ENCODE data around the gene BCKDK. TPM values are rescaled to one million over a fixed set of nuclear protein-coding genes. Genes with fewer than 3 reads are reported as not detected.

Gene BCKDK
- total RNA-seq, 4 donors from 2014 or later: 34.1 to 73.7 (median 51.4) TPM

DNA sequence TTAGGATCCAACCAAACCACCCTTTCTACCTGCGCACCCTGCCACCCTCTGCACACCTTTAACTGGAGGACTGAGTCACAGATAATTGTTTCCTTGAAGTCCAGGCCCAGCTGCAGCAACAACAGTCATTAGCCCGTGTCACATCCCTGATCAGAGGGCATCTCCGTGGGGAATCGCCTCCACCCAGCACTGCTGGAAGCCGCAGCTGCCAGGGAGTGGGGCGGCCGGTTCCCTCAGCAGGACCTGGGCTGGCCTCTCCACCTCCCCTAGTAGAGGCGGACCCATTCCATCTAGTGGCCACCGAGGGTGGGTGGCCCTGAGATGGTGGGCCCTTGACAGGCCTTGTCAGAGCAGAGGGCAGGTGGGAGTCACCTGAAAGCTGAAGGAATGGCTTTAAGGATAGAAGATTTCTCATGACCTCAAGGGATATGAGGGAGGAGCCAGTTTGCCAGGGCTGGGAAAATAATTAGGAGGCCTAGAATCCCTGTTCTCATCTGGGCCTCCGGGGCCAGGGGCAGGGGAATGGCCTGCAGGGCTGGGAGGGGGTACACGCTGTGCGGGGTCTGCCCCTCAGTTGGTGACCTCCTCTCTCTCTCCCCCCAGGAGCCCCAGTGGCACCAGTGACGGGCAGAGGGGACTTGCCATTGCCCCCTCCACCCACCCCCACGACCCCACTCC lies 25.7 kb upstream of the BCKDK start:
- no peak for DNase-seq (ENCODE audit: extremely low spot score)
- 76% methylated on average over 9 of the region's 14 CpGs for WGBS
- intact Hi-C loops (cut with DNase I): no loop called here

GRCh38 chr16:31083081-31083480 lies 25.1 kb upstream of the BCKDK start:
- Histone ChIP-seq H3K27me3 (no peaks in the 10 kb centered on the region), H3K9me3 (no peaks in the 10 kb centered on the region), H3K4me1 (peaks cover 3 to 24% (median 12%) of the 10 kb centered on the region in 4 donors), H3K36me3 (peaks cover 19 to 100% (median 100%) of the 10 kb centered on the region in 4 donors), H3K4me3 (no peak overlapping the region), H3K27ac (replicated peaks in 1 of 4) (no peak overlapping the region)
- intact Hi-C loops (cut with DNase I): no loop called here
- no peak for DNase-seq (ENCODE audit: extremely low spot score)
- WGBS: 73% methylated on average over 9 of the region's 9 CpGs
- TF ChIP-seq, protein P1, sequence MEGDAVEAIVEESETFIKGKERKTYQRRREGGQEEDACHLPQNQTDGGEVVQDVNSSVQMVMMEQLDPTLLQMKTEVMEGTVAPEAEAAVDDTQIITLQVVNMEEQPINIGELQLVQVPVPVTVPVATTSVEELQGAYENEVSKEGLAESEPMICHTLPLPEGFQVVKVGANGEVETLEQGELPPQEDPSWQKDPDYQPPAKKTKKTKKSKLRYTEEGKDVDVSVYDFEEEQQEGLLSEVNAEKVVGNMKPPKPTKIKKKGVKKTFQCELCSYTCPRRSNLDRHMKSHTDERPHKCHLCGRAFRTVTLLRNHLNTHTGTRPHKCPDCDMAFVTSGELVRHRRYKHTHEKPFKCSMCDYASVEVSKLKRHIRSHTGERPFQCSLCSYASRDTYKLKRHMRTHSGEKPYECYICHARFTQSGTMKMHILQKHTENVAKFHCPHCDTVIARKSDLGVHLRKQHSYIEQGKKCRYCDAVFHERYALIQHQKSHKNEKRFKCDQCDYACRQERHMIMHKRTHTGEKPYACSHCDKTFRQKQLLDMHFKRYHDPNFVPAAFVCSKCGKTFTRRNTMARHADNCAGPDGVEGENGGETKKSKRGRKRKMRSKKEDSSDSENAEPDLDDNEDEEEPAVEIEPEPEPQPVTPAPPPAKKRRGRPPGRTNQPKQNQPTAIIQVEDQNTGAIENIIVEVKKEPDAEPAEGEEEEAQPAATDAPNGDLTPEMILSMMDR (IDR thresholded peaks at IDR 0.05): no peak
- TF ChIP-seq POLR2A (IDR thresholded peaks at IDR 0.05; ENCODE audit: low read depth) (no peak), EP300 (IDR thresholded peaks at IDR 0.05) (no peak), POLR2AphosphoS5 (IDR thresholded peaks at IDR 0.05) (no peak)

More for the DNA sequence above, 25.7 kb upstream of the BCKDK start:
- Histone ChIP-seq H3K4me1 (peaks cover 3 to 24% (median 12%) of the 10 kb centered on the region in 4 donors), H3K27ac (replicated peaks in 1 of 4) (no peak overlapping the region), H3K9me3 (no peaks in the 10 kb centered on the region), H3K4me3 (no peak overlapping the region), H3K36me3 (peaks cover 25 to 100% (median 100%) of the 10 kb centered on the region in 4 donors), H3K27me3 (no peaks in the 10 kb centered on the region)
- TF ChIP-seq, protein P1 (IDR thresholded peaks at IDR 0.05): no peak
- TF ChIP-seq POLR2A (IDR thresholded peaks at IDR 0.05; ENCODE audit: low read depth) (no peak), EP300 (IDR thresholded peaks at IDR 0.05) (no peak), POLR2AphosphoS5 (IDR thresholded peaks at IDR 0.05) (no peak)

DNA sequence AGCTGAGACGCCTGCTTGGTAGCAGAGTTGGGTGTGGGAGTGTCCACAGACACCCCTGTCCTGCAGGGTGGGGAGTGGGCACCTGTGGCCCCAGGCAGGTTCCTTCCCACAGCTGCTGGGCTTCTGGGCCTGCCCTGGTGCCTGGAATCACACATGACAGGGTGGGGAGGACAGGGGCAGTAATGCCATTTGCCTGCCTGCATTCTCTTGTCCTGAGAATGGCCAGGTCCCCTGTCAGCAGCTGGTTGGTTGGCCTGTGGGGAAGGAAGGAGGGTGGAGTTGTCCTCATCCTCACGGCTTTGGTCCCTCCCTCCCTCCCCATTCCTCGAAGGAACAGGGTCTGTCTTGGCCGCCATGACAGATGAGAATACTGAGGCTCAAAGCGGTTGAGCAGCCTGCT lies 24.6 kb upstream of the BCKDK start:
- no peak overlapping the region for H3K4me3 ChIP-seq
- peaks cover 14 to 100% (median 100%) of the 10 kb centered on the region in 4 donors for H3K36me3 ChIP-seq
- 76% methylated on average over 4 of the region's 5 CpGs for WGBS
- H3K9me3 ChIP-seq: no peaks in the 10 kb centered on the region
- no peaks in the 10 kb centered on the region for H3K27me3 ChIP-seq
- intact Hi-C loops (cut with DNase I): no loop called here
- peaks cover 3 to 24% (median 12%) of the 10 kb centered on the region in 4 donors for H3K4me1 ChIP-seq
- DNase-seq (ENCODE audit: extremely low spot score): no peak
- no peak overlapping the region for H3K27ac ChIP-seq (replicated peaks in 1 of 4)
- TF ChIP-seq, protein P1 (IDR thresholded peaks at IDR 0.05): no peak
- TF ChIP-seq POLR2A (IDR thresholded peaks at IDR 0.05; ENCODE audit: low read depth) (no peak), EP300 (IDR thresholded peaks at IDR 0.05) (no peak), POLR2AphosphoS5 (IDR thresholded peaks at IDR 0.05) (no peak)

- no peak for TF ChIP-seq POLR2A (IDR thresholded peaks at IDR 0.05; ENCODE audit: low read depth)
- no peak for TF ChIP-seq POLR2AphosphoS5 (IDR thresholded peaks at IDR 0.05)
- TF ChIP-seq, protein P1 (IDR thresholded peaks at IDR 0.05): no peak
- TF ChIP-seq EP300 (IDR thresholded peaks at IDR 0.05): no peak
- DNase-seq (ENCODE audit: extremely low spot score): no peak
- no peaks in the 10 kb centered on the region for H3K9me3 ChIP-seq
- 100% methylated on average over 2 of the region's 13 CpGs for WGBS
- H3K36me3 ChIP-seq: peaks cover 10 to 100% (median 98%) of the 10 kb centered on the region in 4 donors
- H3K4me3 ChIP-seq: no peak overlapping the region
- no peak overlapping the region for H3K27ac ChIP-seq (replicated peaks in 1 of 4)
- intact Hi-C loops (cut with DNase I): no loop called here
- no peaks in the 10 kb centered on the region for H3K27me3 ChIP-seq
- H3K4me1 ChIP-seq: peaks cover 3 to 24% (median 12%) of the 10 kb centered on the region in 4 donors
These were observed 24.2 kb upstream of the BCKDK start for GRCh38 chr16:31083981-31084380.

Data from esophagus muscularis mucosa (tissue), 4 donors.